HuH-7 (cell line): ENCODE measurements around the gene MRAS.
"Not testable (repeated sequence)": the region's sequence is repeated elsewhere in the genome, so short reads cannot be mapped to it uniquely, and the experiment has no call there.

Source experiments
- DNase-seq: peaks from one replicate; pipeline ENCODE4 v3.0.0; 2011; ENCODE audit warnings: low spot score

The MRAS gene

DNA sequence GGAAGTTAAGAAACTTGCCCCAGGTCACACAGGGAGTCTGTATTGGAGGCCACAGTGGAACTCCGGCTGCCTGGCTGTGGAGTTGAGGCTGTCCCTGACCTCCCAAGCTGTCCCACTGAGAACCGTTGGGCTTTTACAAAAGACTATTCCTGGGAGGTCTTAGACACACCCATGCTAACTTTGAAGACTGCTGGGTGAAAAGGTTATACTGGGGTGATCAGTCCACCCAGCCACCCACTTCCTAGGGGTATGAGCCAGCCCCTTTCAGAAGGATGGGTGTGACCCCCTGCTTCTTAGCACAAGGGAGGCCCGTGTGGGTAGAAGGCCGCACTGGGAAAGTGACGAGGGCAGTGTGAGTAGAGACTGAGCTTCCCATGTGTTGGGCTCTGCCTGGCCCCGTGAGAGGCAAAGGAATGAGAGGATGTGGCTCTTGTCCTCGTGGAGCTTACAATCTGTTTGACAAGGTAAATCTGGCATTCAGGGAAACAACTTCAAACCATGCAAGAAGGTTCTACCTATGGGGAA, 19.0 kb downstream of the MRAS start:
- DNase-seq, result no peak

DNA sequence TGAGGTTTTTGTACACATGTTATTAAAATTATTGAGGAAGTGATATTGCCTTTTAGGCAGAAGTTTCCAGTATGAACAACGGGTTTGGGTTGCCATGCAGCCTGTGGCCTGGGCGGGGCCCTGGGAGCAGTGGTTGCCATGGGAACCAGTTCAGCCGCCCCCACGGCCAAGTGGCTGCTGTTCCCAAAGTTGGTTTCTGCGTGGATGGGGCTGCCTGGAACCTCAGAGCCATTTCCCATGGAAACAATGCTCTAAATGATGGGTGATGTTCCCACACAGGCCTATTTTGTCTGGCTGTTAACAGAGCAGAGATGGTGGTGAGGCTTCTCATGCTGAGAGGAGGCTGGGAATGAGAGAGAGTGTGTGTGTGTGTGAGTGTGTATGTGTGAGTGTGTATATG, 19.5 kb downstream of the MRAS start:
- DNase-seq, result no peak

DNA sequence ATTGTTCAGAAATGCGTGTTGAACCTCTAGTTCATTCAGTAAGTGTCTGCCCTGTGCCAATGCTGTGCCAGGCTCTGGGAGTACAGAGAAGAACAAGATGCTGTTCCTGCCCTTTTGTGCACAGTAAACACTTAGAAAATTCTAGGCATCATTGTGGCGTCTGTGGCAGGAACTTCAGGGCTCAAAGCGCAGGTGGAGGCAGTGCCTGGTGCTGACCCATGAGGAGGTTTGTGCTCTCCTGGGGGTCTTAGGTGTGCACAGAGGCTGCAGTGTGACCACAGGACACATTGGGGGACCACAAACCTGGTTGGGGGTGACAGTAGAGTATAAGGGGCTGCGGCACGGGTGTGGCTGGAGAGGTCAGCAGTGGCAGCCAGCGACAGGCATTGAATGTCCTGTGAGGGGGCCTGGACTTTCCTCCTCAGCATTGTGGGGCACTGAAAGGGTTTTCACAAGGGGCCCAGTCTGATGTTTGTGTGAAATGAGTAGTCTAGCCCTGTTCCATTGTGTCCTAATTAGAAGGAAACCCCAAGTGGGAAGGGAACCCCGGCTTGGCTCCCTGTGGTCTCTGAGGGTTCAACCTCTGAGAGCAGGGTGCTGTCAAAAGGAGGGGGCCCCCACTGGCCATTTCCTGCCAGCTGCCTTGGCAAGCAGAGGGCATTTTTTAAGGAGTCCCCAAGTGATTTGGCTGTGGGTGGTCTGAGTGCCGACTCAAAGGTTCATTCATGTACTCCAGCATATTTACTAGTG, 20.9 kb downstream of the MRAS start:
- DNase-seq, result no peak

DNA sequence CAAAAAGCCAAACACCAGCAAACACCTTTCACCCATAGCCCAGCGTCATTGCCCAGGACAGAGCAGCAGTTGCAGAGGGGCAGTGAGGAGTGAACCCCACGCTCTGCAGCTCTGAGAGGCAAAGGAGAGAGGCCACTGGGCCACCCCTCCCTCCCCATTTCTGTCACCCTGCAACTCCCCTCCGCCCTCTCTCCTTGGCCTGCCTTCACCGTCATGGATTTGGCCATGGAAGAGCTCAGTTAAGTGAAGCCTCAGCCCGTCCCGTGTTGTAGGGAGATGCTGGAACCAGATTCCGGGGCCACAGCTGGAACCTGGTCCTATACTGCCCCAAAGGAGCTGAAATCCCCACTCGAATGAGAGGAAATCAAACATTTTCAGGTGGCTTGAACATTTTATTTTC, 21.9 kb downstream of the MRAS start:
- no peak for DNase-seq

DNA sequence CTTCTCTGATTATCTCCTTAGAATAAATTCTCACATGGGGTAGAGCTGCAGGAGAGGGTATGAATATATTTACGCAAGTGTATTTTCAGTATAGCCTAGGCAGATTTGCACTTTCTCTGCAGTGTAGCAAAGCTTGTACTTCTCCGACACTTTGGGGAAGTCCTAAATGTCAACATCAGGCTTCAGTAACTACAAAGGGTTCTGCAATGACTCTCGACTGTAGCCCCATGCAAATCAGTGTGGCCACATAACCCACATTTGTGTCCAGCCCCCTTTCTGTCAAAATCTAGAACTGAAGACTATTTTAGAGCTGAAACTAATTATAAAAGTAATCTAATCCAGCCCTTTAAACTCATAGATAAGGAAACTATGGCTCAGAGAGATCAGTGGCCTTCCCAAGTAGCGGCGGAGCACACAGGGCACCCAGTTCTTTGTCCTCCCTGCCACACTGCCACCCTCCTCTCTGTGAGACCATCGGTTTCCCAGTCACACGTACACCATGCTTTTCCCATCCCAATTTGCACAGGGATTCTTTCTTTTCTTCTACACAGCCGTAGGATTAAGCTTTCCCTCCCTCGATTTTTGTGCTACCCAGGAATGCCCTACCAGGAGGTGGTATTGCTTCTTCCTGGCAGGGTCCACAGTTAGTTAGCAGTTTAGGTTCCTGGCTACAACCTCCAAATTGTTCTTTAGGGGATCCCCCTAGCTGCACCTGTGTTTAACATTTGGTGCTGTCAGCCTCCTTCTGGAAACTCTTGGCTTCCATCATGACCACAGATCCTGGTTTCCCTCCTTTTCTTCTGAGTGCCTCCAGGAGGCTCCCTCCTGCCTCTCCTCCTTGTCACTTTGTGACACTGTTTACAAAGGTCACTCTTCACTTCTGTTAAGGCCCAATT, 22.9 kb downstream of the MRAS start:
- DNase-seq, result no peak

DNA sequence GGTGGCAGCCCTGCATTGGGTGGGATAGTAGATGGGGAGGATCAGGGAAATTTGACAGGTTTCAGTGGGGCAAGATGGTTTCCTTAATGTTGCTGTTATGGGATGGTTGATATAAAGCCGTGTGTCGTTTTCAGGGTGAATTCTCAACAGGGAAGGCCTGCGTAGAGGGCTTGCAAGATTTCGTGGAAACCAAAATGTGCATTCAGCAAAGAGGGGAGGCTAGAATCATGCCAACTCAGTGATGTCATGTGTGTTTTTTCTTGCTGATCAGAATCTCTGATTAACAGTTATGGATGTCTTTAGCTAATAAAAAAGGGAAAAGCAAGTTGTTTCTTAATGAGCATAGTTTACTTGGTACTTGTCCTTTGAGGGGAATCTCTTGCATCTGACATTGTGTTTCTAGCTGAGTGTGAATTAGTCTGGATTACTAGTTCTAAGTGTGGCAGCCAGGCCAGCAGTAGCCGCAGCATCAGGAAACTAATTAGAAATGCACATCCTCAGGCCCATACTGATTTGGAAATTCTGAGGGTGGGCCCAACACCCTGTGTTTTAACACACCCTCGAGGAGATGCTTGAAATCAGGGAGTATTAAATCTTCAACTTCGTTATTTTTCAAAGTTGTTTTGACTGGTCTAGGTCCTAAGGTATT, 24.8 kb downstream of the MRAS start:
- no peak for DNase-seq

DNA sequence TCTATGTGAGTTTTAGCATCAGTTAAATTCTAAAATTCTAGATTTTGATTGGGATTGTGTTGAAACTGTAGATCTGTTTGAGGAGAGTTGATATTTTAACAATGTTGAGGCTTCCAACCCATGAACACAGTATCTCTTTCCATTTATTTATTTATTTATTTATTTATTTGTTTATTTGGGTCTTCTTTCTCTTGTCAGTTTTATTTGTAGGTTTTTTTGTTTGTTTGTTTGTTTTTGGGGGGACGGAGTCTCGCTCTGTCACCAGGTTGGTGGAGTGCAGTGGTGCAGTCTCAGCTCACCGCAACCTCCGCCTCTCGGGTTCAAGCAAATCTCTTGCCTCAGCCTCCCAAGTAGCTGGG, 25.3 kb downstream of the MRAS start:
- DNase-seq, result no peak

DNA sequence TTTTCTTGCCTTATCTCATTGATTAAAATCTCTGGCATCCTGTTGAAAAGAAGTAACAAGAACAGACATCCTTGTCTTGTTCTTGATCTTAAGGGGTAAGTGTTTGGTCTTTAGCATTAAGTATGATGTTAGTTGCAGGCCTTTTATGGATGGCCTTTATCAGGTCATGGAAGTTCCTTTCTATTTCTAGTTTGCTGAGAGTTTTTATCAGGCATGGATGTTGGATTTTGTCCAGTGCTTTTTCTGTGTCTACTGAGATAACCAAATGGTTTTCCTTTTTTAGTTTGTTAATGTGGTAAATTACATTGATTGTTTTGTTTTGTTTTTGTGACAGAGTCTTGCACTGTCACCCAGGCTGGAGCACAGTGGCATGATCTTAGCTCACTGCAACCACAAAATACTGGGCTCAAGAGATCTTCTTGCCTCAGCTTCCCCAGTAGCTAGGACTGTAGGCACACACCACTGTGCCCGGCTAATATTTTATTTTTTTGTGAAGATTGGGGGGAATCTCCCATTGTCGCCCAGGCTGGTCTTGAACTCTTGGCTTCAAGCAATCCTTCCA, 26.3 kb downstream of the MRAS start:
- DNase-seq, result no peak

DNA sequence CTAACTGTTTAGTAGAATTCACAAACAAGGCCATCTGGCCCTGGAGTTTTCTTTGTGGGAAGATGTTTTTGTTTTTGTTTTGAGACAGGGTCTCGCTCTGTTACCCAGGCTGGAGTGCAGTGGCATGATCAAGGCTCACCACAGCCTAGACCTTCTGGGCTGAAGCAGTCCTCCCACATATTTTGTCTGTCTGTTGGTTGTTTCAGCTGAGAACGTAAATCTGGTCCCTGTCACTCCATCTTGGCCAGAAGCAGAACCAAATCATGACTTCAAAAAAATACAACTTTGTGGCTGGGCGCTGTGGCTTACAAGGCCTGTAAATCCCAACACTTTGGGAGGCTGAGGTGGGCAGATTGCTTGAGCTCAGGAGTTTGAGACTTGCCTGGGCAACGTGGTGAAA, 27.1 kb downstream of the MRAS start:
- no peak for DNase-seq

DNA sequence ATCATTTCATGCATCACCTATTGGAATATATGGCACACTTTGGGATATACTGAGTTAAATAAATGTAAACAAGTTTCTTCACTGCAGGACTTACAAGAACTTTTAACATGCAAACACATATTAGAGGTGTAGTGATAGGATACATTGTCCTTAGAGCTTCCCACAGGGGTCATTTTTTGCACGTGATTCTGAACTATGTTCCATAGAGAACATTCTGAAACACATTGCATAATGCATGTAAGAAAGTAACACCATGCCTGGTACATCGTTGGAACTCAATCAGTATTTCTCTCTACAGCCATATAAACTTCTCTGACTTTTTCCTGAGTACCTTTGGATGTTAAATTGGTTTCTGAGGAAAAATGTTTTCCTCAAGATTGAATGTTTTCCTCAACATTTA, 28.3 kb downstream of the MRAS start:
- DNase-seq, result no peak

DNA sequence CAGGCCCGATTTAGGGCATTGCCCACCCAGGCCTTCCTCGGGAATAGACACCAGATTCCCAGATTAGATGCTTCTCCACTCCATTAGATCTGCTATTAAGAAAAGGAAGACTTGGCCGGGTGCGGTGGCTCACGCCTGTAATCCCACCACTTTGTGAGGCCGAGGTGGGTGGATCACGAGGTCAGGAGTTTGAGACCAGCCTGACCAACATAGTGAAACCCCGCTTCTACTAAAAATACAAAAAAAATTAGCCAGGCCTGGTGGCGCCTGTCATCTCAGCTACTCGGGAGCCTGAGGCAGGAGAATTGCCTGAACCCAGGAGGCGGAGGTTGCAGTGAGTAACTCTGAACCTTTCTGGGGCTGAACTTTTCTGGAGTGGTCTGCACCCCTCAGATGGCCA, 28.8 kb downstream of the MRAS start:
- not testable (repeated sequence) for DNase-seq

DNA sequence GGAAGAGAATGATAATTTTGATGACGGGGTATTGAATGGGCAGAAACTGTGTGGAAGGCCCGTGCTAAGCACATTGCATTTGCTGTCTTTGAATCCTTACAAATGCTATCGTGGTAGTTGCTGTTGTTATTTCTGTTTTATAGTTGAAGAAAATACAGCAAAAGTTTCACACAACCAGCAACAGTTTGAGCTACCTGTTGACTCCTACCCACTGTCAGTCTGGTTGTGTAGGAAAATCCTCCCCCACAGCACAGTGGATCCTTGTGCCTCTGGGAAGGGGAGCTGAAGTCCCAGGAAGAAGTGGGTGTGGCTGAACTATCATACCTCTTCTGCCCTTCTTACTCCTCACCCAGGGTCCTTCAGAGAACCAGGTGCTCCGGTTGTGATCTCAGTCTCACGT, 29.4 kb downstream of the MRAS start:
- no peak for DNase-seq

DNA sequence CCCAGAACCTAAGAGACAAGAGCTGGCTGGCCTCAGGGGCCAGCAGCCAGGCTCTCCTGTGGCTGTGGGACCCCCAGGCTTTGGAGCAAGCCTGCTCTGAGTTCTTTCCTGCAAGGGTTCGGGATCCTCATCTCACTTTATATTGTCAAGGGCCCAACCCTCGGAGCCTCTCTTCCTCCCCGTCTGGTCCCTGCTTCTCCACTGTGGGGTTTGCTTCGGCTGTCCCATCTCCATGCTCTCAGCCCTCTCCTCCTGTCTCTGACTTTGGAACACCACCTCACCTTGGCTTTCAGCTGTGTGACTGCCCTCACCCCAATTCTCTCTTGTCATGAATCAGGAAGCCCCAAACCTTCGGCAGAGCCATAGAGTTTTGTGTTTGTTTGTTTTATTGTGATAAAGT, 30.0 kb downstream of the MRAS start:
- DNase-seq, result no peak

DNA sequence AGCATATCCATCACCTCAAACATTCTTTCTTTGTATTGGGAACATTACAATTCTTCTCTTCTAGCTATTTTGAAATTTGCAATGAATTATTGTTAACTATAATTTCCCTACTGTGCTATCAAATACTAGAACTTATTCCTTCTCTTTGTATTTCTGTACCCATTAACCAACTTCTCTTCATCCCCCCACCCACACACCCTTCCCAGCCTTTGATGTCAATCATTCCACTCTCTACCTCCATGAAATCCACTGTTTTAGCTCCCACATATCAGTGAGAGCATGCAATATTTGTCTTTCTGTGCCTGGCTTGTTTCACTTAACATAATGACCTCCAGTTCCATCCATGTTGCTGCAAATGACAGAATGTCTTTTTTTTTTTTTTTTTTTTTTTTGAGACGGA, 30.6 kb downstream of the MRAS start:
- no peak for DNase-seq

DNA sequence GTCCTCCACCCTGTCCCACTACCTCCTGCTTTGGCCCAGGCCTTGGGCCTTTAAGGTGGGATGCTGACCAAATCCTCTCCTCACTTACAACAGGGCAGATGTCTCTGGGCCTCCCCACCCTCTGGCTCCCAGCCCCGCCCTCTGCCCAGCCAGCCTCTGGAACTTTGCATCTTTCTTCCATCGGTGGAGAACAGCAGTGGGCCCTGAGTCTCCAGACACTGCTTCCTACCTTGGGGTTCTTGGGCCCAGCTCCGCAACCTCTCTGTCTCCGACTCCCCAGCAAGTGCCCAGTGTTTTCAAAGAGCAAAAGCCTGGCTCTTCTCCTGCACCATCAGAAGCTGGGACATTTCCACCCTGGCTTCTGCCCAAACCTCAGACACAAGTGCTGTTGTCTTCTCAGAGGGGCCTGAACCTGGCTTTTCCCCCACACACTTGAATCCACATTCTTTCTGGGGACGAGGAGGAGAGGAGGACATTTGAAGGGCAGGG, 33.1 kb downstream of the MRAS start:
- no peak for DNase-seq

DNA sequence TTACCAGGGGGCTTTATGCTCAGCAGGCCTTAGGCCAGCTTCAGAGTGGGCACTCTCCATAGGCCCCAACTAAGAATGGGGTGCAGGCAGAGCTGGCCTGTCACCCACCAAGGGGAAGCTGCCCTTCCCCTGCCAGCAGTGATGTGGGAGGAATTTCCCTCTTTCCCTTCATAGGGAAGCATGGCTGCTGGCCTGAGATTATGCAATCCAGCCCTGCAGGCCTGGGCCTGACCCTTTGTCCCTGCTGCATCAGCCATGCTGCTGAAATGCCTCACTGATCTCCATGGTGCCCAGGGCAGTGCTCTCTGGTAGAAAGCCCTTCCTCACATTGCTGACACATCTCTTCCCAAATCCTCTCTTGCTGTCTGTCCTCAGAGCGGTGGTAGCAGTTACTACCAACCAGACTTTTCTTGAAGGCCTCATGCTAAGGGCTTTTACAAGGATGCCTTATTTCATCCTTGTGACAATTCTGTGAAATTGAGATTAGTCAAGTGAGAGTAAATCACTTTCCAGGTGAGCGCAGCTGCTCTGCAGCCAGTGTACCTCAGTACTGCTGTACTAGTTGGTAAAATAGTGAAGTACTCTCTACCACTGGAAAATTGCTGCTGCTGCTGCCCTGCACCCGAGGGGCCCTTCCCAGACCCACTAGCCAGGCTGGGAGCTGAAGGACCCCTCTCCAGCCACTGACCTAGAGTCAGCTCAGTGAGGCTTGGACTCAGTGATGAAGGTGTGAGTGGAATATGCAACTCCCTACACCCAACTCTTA, 33.8 kb downstream of the MRAS start:
- peak; percentile 42 for DNase-seq

DNA sequence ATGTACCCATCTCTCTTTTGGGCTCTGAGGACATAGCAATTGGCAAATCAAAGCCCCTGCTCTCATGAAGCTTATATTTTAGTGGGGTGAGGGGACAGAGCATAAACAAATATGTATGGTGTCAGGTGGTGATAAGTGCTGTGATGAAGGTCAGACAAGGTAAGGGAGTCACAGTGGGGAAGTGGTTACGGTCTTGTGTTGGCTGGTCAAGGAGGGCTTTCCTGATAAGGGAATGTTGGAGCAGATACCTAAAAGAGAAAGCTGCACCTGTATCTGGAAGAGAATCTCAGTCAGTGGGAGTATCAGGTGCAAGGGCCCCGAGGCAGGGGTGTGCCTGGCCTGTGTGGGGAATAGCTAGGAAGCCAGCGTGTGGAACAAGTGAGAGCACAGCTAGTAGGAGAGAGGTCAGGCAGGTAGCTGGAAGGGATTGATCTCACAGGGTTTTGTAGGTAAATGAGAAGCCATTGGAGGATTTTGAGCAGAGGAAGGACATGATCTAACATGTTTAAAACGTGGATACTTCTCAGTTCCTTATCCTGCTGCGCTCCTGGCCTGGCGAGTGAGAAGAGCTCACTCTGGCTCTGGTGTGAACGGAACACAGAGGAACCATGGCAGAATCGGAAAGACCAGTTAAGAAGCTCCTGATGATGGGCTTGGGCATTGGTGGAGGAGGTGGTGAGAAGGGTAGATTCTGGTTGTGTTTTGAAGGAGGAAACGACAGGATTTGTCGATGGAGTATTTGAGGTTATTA, 35.5 kb downstream of the MRAS start:
- DNase-seq, result no peak

DNA sequence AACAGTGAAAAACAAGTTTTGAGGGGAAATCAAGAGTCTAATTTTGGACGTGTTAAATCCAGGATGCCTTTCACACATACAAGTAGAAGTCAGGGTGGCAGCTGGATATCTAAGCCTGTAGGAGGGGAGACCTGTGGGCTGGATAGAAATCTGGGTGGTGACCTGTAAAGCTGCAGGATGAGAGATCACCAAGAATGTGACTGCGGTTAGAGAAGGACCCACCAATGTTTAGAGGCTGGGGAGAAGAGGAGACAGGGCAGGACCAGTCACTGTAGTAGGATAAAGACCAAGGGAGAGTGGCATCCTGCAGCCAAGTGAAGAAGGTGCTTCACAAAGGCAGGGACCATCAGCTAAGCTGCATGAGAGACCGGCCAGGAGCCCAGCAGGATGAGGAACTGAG, 36.2 kb downstream of the MRAS start:
- DNase-seq, result no peak

DNA sequence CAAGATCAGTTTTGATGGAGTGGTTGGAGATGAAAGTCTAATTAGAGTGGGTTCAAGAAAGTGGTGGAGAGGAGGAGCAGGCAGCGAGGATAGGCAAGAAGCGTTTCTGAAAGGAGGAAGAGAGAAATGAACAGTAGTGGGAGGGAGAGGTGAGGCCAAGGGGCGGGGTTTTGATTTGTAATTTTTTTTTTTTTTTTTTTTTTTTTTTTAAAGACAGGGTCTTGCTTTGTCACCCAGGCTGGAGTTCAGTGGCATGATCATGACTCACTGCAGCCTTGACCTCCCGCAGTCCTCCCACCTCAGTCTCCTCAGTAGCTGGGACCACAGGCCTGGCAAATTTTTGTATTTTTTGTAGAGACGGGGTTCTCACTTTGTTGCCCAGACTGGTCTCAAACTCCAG, 36.6 kb downstream of the MRAS start:
- DNase-seq, result no peak

DNA sequence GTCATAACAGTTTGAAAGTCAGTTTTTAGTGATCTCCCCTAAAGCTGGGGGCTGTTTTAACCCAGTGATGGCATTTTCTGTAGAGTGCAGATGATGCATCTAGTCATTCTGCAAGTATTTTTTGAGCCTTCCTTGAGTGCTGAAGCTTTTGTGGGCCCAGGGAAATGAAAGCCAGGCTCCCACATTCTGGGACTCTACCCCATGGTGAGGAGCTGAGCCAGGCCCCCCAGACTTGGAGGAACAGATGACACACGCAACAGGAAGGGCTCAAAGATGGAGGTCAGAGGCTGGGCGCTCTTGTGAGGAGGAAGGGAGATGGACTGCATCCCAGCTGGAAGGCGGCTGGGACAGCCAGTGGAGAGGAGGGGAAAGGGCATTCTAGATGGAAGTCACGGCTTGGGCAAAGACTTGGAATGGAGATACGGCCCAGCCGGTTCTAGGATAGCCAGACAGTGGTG, 40.8 kb downstream of the MRAS start:
- no peak for DNase-seq
